Vagina (tissue), 2 donors: Measurements from ENCODE around the gene DNASE1L1.

Experiments used
- POLR2A ChIP-seq, 2 donors: fragments of 450-650 bp; IDR thresholded peaks; one replicate each; pipeline ENCODE4 v1.6.1; 2017; ENCODE audit warnings: antibody characterized with exemption in 2 of 2, mild to moderate bottlenecking in 2 of 2, moderate library complexity in 2 of 2
- POLR2AphosphoS5 ChIP-seq, 2 donors: sonication (generic); formaldehyde crosslinking; IDR thresholded peaks; one replicate each; pipeline ENCODE4 v1.9.0; 2017; ENCODE audit warnings: antibody characterized with exemption in 2 of 2, mild to moderate bottlenecking in 2 of 2, low read depth in 1 of 2; ENCODE audit not compliant: insufficient read depth in 1 of 2

DNA sequence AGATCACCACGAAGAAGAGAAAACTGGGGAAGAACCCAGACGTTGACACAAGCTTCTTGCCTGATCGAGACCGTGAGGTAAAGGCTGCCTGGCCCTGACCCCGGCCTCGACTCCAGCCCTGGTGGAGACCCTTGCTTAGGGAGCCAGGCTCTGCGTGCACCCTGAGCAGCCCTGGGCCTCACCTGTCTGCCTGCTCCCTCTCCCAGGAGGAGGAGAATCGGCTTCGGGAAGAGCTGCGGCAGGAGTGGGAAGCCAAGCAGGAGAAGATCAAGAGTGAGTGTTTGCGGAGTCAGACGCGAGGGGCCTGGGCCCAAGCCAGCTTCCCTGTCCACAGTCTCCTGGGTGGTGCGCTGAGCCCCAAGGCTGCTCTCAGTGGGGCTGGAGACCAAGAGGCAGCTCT, 39.4 kb upstream of the DNASE1L1 start:
- TF ChIP-seq POLR2A (IDR thresholded peaks at IDR 0.05) (no peak), POLR2AphosphoS5 (IDR thresholded peaks at IDR 0.05; ENCODE audit: insufficient read depth in 1 of 2, low read depth in 1 of 2) (no peak)
